Measurements from ENCODE around the gene TP53AIP1.

GRCh38 chr11:128913806-128914205, 28.9 kb downstream of the TP53AIP1 start:
- TF ChIP-seq POLR2A (IDR thresholded peaks at IDR 0.05; ENCODE audit: low read depth, low read length) (no peak), TAF1 (IDR thresholded peaks at IDR 0.05; ENCODE audit: low read depth, low read length) (no peak), POLR2AphosphoS5 (IDR thresholded peaks at IDR 0.05; ENCODE audit: low read depth, low read length) (no peak)
